Measurements from ENCODE around the gene ADAMTS2.

The ADAMTS2 gene

GRCh38 chr5:179131321-179131835 lies 213.9 kb downstream of the ADAMTS2 start:
- no peak overlapping the region for H3K4me3 ChIP-seq (ENCODE audit: low read depth, low read length)
- DNase-seq (ENCODE audit: low read depth) = no peak
- TF ChIP-seq CTCF (IDR thresholded peaks at IDR 0.05; ENCODE audit: insufficient read depth, low read depth, low read length, missing control alignments) = no peak

DNA sequence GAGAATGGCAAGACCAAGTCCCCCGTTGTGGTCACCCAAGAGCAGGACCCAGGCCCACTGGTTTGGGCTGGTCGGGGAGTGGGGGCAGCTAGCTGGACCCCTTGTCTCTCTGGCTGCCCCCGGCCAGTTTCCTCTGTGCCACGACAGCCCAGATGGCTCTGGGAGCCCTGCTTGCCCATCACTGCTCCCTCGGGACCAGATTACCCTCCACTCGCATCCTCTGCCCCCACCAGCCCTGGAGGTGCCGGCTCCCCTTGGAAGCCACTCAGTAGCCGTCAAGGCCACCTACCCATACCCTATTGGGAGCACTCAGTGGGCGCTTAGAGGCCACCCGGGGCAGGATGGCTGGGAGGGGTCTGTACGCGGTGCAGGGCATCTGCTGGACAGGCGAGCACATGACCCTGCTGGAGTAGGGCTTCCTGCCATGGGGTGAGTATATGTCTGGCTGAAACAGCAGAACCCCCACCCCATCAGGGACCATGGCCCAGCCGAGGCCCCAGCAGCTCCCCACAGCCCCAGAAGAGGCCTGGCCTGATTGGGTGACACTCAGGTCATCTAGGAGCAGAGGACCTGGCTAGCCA lies 215.1 kb downstream of the ADAMTS2 start:
- TF ChIP-seq CTCF (IDR thresholded peaks at IDR 0.05; ENCODE audit: insufficient read depth, low read depth, low read length, missing control alignments) = no peak
- no peak for DNase-seq (ENCODE audit: low read depth)

DNA sequence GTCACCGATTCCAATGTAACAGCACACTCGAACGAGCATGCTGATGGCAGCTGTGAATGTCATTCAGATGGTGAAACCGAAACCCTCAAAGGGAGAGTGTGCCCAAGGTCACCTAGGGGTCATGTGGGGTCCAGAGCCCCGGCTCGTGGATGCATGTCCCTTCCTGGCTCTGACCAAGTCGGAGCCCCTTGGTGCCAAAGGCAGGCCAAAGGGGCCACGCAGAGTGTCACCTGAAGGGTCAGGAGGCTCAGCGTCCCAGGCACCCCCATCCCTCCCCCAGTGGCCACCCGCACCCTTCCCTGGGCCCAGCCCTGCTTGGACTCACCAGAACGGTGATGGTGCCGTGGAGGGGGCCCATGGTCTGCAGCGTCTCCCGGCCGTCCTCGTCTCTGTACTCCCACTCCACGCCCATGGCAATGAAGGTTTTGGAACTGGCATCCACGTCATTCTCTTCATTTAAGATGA lies 215.6 kb downstream of the ADAMTS2 start:
- TF ChIP-seq CTCF (IDR thresholded peaks at IDR 0.05; ENCODE audit: insufficient read depth, low read depth, low read length, missing control alignments) = no peak
- no peak overlapping the region for H3K4me3 ChIP-seq (ENCODE audit: low read depth, low read length)
- DNase-seq (ENCODE audit: low read depth) = no peak

More for the DNA sequence above, 215.1 kb downstream of the ADAMTS2 start:
- no peak overlapping the region for H3K4me3 ChIP-seq (ENCODE audit: low read depth, low read length)

DNA sequence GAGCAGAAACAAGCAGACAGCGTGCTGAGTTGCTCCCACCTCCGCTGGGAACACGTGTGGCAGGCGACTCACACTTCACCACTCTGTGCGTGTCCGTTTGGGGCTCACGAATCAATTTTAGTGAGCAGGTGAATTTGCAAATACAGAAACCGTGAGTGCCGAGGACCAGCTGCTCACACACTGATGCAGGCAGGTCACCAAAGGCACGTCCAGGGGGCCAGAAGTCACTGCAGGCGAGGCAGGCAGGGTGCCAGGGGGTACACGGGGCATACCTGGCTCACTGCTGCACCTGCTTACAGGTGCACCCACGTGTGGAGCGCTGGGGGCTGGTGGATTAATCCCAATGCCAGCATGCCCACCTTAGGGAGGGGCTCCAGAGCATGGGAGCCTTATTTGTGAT lies 216.3 kb downstream of the ADAMTS2 start:
- no peak overlapping the region for H3K4me3 ChIP-seq (ENCODE audit: low read depth, low read length)
- TF ChIP-seq CTCF (IDR thresholded peaks at IDR 0.05; ENCODE audit: insufficient read depth, low read depth, low read length, missing control alignments) = no peak
- DNase-seq (ENCODE audit: low read depth) = no peak

GRCh38 chr5:179128041-179128365 lies 217.3 kb downstream of the ADAMTS2 start:
- no peak for TF ChIP-seq CTCF (IDR thresholded peaks at IDR 0.05; ENCODE audit: insufficient read depth, low read depth, low read length, missing control alignments)
- no peak overlapping the region for H3K4me3 ChIP-seq (ENCODE audit: low read depth, low read length)
- no peak for DNase-seq (ENCODE audit: low read depth)

DNA sequence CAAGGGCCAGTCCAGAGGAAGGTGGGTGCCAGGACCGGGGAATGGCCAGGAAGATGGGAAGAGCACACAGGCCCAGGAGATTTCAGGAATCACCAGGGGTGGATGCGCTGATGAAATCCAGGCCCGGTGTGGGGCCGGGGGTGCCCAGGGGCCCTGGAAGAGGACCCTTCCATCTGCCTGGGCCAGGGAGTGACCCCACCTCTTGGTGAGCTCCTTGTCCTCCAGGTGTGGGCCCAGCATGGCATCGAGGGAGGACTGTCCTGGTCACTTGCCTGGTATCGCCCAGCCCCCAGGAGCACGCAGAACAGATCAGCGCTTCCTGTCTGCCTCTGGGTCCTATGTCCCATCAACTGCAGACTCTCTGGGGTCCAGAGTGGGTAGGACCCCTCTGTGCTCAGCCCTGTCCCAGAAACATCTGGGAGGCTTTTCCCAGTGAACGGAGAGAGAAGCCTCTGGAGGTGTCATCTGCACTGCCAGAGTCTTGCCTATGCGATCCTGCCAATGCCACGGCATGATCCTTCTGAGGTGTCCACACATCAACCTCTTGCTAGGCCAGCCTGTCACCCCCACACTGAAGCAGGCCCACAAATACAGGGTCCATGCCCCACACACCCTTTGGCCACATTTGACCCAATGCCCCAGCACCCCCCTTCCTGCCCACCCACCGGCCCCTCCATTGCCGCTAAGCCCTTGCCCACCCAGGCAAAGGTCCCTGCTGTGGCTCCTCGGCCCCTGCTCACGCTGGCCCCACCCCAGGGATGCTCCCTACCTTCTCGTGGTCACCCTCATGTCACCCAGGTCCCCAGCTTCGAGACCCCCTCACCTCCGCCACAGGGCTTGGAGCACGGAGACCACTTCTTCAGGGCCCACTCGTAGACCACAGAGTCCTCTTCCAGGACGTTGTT lies 217.9 kb downstream of the ADAMTS2 start:
- DNase-seq (ENCODE audit: low read depth) = no peak
- TF ChIP-seq CTCF (IDR thresholded peaks at IDR 0.05; ENCODE audit: insufficient read depth, low read depth, low read length, missing control alignments) = no peak
- no peak overlapping the region for H3K4me3 ChIP-seq (ENCODE audit: low read depth, low read length)
